ENCODE data around the gene GOLPH3L. TPM values are rescaled to one million over a fixed set of nuclear protein-coding genes. Genes with fewer than 3 reads are reported as not detected.

Gene GOLPH3L
- total and polyA plus RNA-seq, 10 of the 15 experiments (the other 5 are each of a cell fraction or from before 2014, with no cell fraction given), result 7.7 to 29.9 (median 19.2) TPM

- TF ChIP-seq CUX1 (IDR thresholded peaks at IDR 0.05; ENCODE audit: insufficient replicate concordance, low read depth, low read length) (peak; percentile 45), SUPT20H (IDR thresholded peaks at IDR 0.05; ENCODE audit: borderline replicate concordance, control insufficient read depth, low read depth, low read length) (no peak), TARDBP (IDR thresholded peaks at IDR 0.05; ENCODE audit: borderline replicate concordance) (no peak), BHLHE40 (IDR thresholded peaks at IDR 0.05; ENCODE audit: borderline replicate concordance in 1 of 2, low read depth in 2 of 2, low read length in 1 of 2) (peak in 1 of 2 experiments; percentile 67; a peak in 2 of 4 replicates), SPI1 (IDR thresholded peaks at IDR 0.05; ENCODE audit: borderline replicate concordance, insufficient read depth, low read depth, low read length) (peak; percentile 90), PML (IDR thresholded peaks at IDR 0.05; ENCODE audit: low read length) (peak; percentile 41; the same call in 1 of the 2 replicates), CBX5 (IDR thresholded peaks at IDR 0.05; ENCODE audit: low read depth) (no peak), NBN (IDR thresholded peaks at IDR 0.05) (peak; percentile 61), ZBTB40 (IDR thresholded peaks at IDR 0.05; ENCODE audit: borderline replicate concordance) (peak; percentile 68; the same call in 1 of the 2 replicates), PAX5 (IDR thresholded peaks at IDR 0.05; ENCODE audit: borderline replicate concordance, low read depth, low read length) (peak; percentile 85), RAD21 (IDR thresholded peaks at IDR 0.05; ENCODE audit: insufficient read depth, low read depth, low read length) (no peak), BCL3 (IDR thresholded peaks at IDR 0.05; ENCODE audit: borderline replicate concordance, insufficient read depth, low read depth, low read length, poor library complexity, severe bottlenecking) (peak; percentile 24), PBX3 (IDR thresholded peaks at IDR 0.05; ENCODE audit: insufficient replicate concordance, low read depth, low read length) (peak; percentile 8)
These were observed 83.7 kb downstream of the GOLPH3L start (continued) for GRCh38 chr1:150613061-150613920.
